Limb (tissue), 2 donors: ENCODE measurements around the gene SEMA6A.

Experiments used
- DNase-seq, 2 donors: peaks; one replicate each; pipeline ENCODE4 v3.0.0-alpha.2; 2016; ENCODE audit errors: extremely low spot score in 2 of 2

The SEMA6A gene

GRCh38 chr5:116406306-116407041 lies 168.1 kb downstream of the SEMA6A start:
- DNase-seq, result no peak

- no peak for DNase-seq
These were observed 169.8 kb downstream of the SEMA6A start for GRCh38 chr5:116404792-116405191.

- no peak for DNase-seq
These were observed 170.6 kb downstream of the SEMA6A start for GRCh38 chr5:116404016-116404415.

- DNase-seq, result no peak
These were observed 172.4 kb downstream of the SEMA6A start for GRCh38 chr5:116402235-116402634.

- DNase-seq, result no peak
These were observed 173.0 kb downstream of the SEMA6A start for GRCh38 chr5:116401576-116401975.

GRCh38 chr5:116396476-116397099 lies 178.0 kb downstream of the SEMA6A start:
- DNase-seq, result no peak

GRCh38 chr5:116395631-116396203 lies 178.9 kb downstream of the SEMA6A start:
- no peak for DNase-seq

- no peak for DNase-seq
These were observed 179.4 kb downstream of the SEMA6A start for GRCh38 chr5:116395226-116395625.

GRCh38 chr5:116394186-116394867 lies 180.3 kb downstream of the SEMA6A start:
- no peak for DNase-seq
